ENCODE results near the gene SURF4.
"Not testable (repeated sequence)": the region's sequence is repeated elsewhere in the genome, so short reads cannot be mapped to it uniquely, and the experiment has no call there.

SURF4 gene

DNA sequence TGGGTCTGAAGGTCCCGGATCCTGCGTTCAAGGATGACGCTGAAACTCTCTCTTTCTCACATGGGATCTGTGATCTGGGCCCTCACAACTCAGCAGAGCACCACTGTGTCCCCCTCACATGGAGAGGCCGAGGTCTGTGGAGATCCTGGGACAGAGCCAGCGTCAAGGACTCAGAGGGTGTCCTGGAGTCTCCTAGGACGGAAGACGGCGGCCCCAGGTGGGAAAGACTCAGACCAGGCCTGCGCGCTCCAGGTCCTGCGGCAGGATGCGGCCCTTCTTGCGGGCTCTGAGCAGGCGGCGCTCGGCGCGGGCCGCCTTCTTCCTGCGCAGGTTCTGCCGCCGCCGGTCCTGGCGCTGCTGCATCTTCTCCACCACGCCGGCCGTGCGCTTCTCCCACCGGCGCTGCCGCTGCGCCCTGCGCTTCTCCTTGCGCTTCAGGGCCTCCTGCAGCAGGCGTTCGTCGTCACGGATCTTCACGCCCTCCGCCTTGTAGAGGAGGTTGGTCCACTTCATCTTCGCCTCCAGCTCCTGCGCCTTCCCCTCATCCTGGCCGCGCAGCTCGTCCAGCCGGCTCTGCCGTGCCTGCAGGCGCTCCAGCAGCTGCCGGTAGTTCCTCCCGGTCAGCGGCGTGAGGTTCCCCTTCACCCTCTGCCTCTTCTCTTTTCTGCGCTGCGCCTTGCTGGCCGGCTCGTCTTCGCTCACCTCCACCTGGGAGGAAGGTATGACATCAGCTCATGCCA lies 44.0 kb downstream of the SURF4 start:
- TF ChIP-seq, protein P1, sequence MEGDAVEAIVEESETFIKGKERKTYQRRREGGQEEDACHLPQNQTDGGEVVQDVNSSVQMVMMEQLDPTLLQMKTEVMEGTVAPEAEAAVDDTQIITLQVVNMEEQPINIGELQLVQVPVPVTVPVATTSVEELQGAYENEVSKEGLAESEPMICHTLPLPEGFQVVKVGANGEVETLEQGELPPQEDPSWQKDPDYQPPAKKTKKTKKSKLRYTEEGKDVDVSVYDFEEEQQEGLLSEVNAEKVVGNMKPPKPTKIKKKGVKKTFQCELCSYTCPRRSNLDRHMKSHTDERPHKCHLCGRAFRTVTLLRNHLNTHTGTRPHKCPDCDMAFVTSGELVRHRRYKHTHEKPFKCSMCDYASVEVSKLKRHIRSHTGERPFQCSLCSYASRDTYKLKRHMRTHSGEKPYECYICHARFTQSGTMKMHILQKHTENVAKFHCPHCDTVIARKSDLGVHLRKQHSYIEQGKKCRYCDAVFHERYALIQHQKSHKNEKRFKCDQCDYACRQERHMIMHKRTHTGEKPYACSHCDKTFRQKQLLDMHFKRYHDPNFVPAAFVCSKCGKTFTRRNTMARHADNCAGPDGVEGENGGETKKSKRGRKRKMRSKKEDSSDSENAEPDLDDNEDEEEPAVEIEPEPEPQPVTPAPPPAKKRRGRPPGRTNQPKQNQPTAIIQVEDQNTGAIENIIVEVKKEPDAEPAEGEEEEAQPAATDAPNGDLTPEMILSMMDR (IDR thresholded peaks at IDR 0.05; ENCODE audit: extremely low read depth, missing control alignments) = no peak
- no peak for DNase-seq (ENCODE audit: low spot score)

DNA sequence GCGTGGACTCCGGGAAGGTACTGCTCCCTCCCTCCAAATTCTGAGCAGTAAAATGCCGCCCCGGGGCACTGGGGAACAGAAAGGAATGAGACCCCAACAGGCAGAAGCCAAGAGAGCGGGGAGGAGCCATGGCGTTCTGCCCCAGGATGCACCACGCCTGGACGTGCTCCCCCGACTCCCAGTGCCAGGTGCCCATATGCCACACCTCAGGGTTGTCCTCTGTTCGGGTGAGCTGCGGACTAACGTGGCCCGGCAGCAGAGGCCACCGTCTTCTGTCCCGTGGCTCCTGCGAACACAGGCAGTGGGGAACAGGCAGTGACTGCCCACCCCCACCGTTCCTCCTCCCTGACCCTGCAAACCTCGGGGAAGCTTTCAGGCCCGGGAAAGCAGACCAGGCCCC lies 44.6 kb downstream of the SURF4 start:
- no peak for DNase-seq (ENCODE audit: low spot score)
- TF ChIP-seq, protein P1 (IDR thresholded peaks at IDR 0.05; ENCODE audit: extremely low read depth, missing control alignments) = no peak

DNA sequence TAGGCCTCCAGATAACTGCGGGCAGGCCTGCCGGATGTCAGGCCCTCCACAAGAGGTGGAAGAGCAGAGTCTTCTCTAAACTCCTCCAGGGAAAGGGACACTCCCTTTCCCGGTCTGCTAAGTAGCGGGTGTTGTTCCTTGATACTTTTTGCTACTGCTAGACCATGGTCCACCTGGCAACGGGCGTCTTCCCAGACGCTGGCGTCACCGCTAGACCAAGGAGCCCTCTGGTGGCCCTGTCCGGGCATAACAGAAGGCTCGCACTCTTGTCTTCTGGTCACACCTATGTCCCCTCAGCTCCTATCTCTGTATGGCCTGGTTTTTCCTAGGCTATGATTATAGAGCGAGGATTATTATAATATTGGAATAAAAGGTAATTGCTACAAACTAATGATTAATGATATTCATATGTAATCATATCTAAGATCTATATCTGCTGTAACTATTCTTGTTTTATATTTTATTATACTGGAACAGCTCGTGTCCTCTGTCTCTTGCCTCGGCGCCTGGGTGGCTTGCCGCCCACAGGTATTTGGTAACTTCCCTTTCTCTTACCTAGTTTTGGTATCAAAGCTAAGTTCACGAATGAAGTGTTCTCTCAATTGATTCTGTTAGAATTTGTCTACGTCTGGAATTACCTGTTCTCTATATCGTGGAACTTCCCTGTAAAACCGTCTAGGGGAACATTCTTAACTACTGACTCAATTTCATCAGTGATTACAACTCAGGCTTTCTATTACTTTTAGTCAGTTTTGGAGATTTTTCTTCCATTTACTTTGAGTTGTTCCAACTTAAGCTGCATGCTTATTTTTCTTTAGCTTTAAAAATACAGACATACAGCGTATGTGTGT lies 46.3 kb downstream of the SURF4 start:
- not testable (repeated sequence) for DNase-seq (ENCODE audit: low spot score)
- TF ChIP-seq, protein P1 (IDR thresholded peaks at IDR 0.05; ENCODE audit: extremely low read depth, missing control alignments) = peak; percentile 12

DNA sequence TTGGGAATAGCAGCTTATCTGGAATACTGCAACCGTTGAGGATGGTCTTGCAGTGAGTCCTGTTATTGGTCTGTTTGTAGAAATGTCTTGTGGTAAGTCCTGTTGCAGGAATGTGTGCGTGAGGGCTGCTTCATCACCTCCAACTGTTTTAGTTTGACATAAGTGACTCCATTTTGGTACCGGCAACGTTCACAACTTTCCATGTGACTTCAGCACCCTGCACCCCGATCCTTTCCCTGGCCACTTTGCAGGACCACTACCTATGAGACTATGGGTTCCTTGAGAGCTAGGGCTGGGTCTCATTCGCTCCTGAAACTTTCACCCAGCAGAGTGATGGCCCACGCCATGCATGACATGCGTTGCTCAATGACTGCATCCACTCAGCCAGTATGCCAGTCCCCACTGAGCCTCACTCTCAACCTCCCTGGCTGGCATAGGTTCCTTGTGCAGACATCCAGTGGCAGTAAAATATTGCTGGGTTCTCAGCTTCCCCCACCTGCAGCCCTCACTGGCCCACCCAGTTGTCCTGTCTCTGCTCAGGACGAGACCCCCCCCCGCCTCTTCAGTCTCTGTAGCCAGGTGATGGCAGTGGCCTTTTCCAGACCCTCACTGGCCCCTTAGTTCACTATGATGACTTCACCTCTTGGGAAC lies 47.9 kb downstream of the SURF4 start:
- no peak for DNase-seq (ENCODE audit: low spot score)
- TF ChIP-seq, protein P1 (IDR thresholded peaks at IDR 0.05; ENCODE audit: extremely low read depth, missing control alignments) = no peak

DNA sequence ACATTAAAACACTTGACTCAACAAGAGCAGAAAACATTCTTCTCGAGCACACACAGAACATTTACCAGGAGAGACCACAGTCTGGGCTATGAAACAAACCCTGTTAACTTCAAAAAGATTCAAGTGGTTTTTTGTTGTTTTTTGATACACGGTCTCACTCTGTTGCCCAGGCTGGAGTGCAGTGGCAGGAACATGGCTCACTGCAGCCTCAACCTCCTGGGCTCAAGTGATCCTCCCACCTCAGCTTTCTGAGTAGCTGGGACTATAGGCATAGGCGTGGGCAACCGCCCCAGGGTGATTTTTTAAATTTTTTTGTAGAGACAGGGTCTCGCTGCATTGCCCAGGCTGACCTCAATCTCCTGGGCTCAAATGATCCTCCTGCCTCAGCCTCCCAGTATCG lies 48.8 kb downstream of the SURF4 start:
- DNase-seq (ENCODE audit: low spot score) = not testable (repeated sequence)

DNA sequence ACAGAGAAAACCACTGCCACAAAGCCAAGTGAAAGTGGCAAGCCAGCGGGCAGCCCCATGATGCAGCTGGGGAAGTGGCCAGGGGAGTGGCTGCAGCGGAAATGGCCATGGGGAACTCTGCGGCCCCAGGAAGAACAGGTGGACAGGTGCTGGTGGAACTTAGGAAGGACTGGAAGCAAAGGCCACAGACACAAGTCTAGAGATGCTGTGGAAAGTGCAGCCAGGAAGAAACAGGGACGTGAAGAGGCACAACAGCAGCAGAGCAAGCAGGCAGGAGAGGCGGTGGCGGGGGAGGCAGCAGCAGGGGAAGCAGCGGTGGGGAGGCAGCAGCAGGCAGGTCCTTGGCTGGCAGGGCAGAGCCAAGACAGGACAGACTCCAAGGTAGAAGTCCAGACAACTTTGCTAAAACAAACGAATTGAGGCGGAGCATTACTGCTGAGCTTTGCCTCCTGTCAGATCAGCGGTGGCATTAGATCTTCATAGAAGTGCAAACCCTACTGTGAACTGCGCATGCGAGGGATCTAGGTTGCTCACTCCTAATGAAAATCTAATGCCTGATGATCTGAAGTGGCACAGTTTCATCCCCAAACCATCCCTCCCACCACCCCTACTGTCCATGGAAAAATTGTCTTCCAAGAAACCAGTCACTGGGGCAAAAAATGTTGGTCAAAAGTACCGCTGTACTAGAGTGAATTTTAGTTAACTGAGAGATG lies 51.7 kb downstream of the SURF4 start:
- TF ChIP-seq, protein P1 (IDR thresholded peaks at IDR 0.05; ENCODE audit: extremely low read depth, missing control alignments) = no peak
- DNase-seq (ENCODE audit: low spot score) = no peak

DNA sequence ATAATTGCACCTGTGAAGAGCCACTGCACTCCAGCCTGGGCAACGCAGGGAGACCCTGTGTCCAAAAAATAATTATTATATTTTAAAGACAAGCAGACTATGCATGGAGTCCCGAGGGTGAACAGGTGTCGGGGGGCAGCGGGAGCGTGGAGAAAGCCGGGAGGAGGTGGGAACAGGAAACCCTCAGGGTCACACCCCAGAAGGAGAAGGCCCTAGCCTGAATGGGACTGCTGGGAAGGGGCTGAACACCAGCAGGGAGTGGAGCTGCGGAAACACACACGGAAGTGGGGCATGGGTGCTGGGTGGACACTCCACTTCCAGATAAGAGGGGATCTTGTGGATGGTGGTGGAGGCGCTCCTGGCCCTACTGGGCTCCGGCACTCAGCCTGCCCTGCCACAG lies 52.6 kb downstream of the SURF4 start:
- no peak for DNase-seq (ENCODE audit: low spot score)
- TF ChIP-seq, protein P1 (IDR thresholded peaks at IDR 0.05; ENCODE audit: extremely low read depth, missing control alignments) = no peak

Data from GM20000 (cell line).